Memory B cell (primary cell): Measurements from ENCODE around the gene MX2.
A peak's percentile ranks its signal among the peaks of the same experiment; 100 is the strongest.
"Not testable (repeated sequence)": the region's sequence is repeated elsewhere in the genome, so short reads cannot be mapped to it uniquely, and the experiment has no call there.

ENCODE experiments used
- ATAC-seq: fragments of 150-1000 bp; cut with Tn5 transposase; 2 replicates; pipeline ENCODE4 v1.10.0; 2021; ENCODE audit warnings: low read depth, mild to moderate bottlenecking, moderate library complexity
- DNase-seq, 2 donors: peaks; one replicate each; pipeline ENCODE4 v3.0.0; 2022; ENCODE audit warnings: low spot score in 2 of 2
- H3K27ac Mint-ChIP-seq: one replicate; pipeline ENCODE4 v1.8.0; 2022; ENCODE audit warnings: mild to moderate bottlenecking, moderate library complexity, mixed read lengths
- H3K27me3 Mint-ChIP-seq: one replicate; pipeline ENCODE4 v1.8.0; 2022; ENCODE audit warnings: mixed read lengths
- H3K36me3 Mint-ChIP-seq: one replicate; pipeline ENCODE4 v1.8.0; 2022; ENCODE audit warnings: mild to moderate bottlenecking, mixed read lengths
- H3K4me1 Mint-ChIP-seq: one replicate; pipeline ENCODE4 v1.8.0; 2022; ENCODE audit warnings: mixed read lengths
- H3K4me3 Mint-ChIP-seq: one replicate; pipeline ENCODE4 v1.8.0; 2022; ENCODE audit warnings: mild to moderate bottlenecking, moderate library complexity, mixed read lengths
- H3K9me3 Mint-ChIP-seq: one replicate; pipeline ENCODE4 v1.8.0; 2022; ENCODE audit warnings: mixed read lengths

MX2 gene

DNA sequence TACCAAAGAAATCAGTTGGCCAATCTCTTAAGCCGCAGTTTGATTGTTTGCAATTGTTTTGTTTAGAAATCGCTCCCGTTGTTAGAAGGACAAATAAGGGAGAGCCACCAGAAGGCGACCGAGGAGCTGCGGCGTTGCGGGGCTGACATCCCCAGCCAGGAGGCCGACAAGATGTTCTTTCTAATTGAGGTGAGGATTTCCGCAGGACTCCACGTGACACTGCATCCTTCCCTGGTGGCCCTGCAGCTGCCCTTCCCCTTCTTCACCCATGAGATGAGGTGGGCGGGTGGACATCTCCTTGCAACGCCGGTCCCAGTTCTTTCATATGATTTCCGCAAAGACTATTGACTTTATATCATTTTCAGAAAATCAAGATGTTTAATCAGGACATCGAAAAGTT, 37.0 kb downstream of the MX2 start:
- Mint-ChIP-seq H3K27ac (no peak overlapping the region), H3K27me3 (no peaks in the 10 kb centered on the region), H3K36me3 (peaks cover 63% of the 10 kb centered on the region), H3K9me3 (no peaks in the 10 kb centered on the region), H3K4me3 (no peak overlapping the region), H3K4me1 (peaks cover 21% of the 10 kb centered on the region)
- ATAC-seq, result no peak
- DNase-seq, result no peak

DNA sequence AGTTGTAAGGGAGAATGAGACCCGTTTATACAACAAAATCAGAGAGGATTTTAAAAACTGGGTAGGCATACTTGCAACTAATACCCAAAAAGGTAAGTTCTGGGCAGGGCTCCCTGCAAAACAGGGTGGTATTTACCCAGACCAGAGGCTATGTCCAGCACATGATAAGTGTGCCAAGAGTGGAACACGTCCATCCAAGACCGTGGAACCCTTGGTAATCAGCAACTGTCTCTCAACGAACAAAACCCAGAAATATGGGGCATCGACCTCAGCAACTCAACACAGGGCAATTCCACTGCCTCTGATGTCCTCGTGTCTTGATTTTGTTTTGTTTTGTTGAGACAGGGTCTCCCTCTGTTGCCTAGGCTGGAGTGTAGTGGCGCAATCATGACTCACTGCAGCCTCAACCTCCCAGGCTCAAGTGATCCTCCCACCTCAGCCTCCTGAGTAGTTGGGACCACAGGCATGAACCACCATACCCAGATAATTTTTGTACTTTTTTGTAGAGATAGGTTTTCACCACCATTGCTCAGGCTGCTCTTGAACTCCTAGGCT, 37.5 kb downstream of the MX2 start:
- peaks cover 19% of the 10 kb centered on the region for H3K4me1 Mint-ChIP-seq
- H3K27ac Mint-ChIP-seq, result no peak overlapping the region
- H3K36me3 Mint-ChIP-seq, result peaks cover 61% of the 10 kb centered on the region
- ATAC-seq, result no peak
- H3K27me3 Mint-ChIP-seq, result no peaks in the 10 kb centered on the region
- no peak for DNase-seq
- H3K9me3 Mint-ChIP-seq, result no peaks in the 10 kb centered on the region
- H3K4me3 Mint-ChIP-seq, result no peak overlapping the region

DNA sequence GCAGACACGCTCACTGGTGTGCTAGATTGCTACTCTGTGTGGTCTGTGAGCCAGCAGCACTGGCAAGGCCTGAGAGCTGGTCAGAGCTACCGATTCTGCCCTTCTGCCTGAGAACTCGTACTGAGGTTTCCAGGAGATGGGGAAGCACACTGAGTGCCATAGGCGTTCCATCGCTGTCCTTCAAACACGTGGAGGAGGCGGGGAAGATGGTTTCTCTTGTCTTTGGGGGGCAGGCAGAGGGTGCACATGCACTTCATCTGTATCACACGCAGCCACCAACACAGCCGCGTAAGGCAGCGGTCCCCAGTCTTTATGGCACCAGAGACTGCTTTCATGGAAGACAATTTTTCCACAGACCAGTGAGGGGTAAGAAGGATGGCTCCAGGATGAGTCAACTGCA, 40.4 kb downstream of the MX2 start:
- ATAC-seq, result no peak
- no peak for DNase-seq
- no peaks in the 10 kb centered on the region for H3K9me3 Mint-ChIP-seq
- H3K27ac Mint-ChIP-seq, result no peak overlapping the region
- peaks cover 5% of the 10 kb centered on the region for H3K4me1 Mint-ChIP-seq
- H3K36me3 Mint-ChIP-seq, result peaks cover 58% of the 10 kb centered on the region
- no peaks in the 10 kb centered on the region for H3K27me3 Mint-ChIP-seq
- no peak overlapping the region for H3K4me3 Mint-ChIP-seq

DNA sequence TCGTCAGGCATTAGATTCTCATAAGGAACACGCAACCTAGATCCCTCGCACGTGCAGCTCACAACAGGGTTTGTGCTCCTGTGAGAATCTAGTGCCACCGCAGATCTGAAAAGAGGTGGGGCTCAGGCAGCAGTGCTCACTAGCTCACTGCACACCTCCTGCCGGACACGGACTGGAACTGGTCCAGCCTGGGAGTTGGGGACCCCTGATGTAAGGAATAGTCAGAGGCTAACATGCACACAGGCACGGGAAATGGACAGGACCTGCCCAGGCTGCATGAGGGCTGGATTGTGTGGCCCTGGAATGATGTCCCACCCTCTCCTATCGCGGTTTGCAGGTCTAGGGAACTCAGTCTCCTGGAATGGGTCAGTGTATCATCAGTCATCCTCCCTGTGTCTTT, 41.0 kb downstream of the MX2 start:
- no peak overlapping the region for H3K4me3 Mint-ChIP-seq
- no peak for DNase-seq
- H3K27ac Mint-ChIP-seq, result peak overlapping the region; percentile 22
- H3K4me1 Mint-ChIP-seq, result no peaks in the 10 kb centered on the region
- peaks cover 59% of the 10 kb centered on the region for H3K36me3 Mint-ChIP-seq
- no peak for ATAC-seq
- no peaks in the 10 kb centered on the region for H3K9me3 Mint-ChIP-seq
- H3K27me3 Mint-ChIP-seq, result no peaks in the 10 kb centered on the region

DNA sequence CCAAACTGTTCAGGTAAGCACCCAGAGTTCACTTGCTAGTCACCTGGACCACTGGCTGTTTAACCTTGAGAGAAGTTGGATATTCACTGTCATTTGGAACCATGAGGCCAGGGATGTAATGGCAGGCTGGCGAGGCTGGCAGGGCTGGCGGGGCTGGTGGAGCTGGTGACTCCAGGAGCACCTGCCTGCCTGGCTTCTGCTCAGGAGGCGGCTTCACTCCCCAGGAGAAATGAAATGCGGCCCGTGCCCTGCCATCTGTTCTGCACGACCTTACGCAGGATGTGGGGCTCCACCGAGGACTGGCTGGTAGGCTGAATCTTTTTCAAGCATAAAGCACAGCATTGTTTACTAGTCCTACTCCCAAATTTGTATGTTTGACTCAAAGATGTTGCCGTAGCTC, 41.5 kb downstream of the MX2 start:
- no peaks in the 10 kb centered on the region for H3K9me3 Mint-ChIP-seq
- H3K27ac Mint-ChIP-seq, result peak overlapping the region; percentile 22
- H3K27me3 Mint-ChIP-seq, result no peaks in the 10 kb centered on the region
- DNase-seq (no peak), ATAC-seq (no peak)
- no peak overlapping the region for H3K4me3 Mint-ChIP-seq
- no peaks in the 10 kb centered on the region for H3K4me1 Mint-ChIP-seq
- H3K36me3 Mint-ChIP-seq, result peaks cover 62% of the 10 kb centered on the region

DNA sequence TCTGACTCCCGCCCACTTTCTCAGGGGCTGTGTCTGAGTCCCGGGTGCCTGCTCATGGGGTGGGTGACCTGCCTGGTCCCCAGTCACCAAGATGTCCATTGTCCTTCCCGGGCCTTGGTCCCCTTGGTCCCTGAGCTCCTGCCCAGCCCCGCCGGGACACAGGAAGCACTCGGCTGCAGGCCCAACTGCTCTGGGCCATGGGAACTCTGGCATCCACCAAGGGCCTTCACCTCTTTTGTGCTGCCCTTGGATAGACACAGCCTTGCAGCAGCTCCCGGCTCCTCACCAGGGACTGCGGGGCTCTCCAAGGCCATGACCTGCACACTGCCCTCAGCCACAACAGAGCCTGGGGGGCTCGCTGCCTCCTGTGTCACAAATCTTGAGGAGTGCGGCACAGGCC, 42.1 kb downstream of the MX2 start:
- H3K4me1 Mint-ChIP-seq, result no peaks in the 10 kb centered on the region
- ATAC-seq, result no peak
- H3K27ac Mint-ChIP-seq, result no peak overlapping the region
- DNase-seq, result no peak
- no peaks in the 10 kb centered on the region for H3K27me3 Mint-ChIP-seq
- no peak overlapping the region for H3K4me3 Mint-ChIP-seq
- peaks cover 62% of the 10 kb centered on the region for H3K36me3 Mint-ChIP-seq
- H3K9me3 Mint-ChIP-seq, result no peaks in the 10 kb centered on the region

DNA sequence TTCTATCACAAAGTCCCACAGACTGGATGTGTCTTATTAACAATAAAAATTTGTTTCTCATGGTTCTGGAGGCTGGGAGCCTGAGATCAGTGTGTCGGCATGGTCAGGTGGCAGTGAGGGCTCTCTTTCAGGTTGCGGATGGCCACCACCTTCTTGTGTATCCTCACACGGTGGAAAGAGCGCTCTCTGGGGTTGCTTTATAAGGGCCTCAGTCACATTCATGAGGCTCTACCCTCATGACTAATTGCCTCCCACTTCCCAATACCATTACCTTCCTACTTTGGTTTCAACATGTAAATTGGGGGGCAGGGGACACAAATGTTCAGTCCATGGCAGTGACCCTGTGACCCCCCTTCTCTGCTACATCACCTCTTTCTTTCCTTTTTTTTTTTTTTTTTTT, 43.5 kb downstream of the MX2 start:
- DNase-seq (no peak), ATAC-seq (no peak)
- no peak overlapping the region for H3K4me3 Mint-ChIP-seq
- no peaks in the 10 kb centered on the region for H3K4me1 Mint-ChIP-seq
- H3K9me3 Mint-ChIP-seq, result peaks cover under 1% of the 10 kb centered on the region
- no peaks in the 10 kb centered on the region for H3K27me3 Mint-ChIP-seq
- H3K36me3 Mint-ChIP-seq, result peaks cover 62% of the 10 kb centered on the region
- no peak overlapping the region for H3K27ac Mint-ChIP-seq

DNA sequence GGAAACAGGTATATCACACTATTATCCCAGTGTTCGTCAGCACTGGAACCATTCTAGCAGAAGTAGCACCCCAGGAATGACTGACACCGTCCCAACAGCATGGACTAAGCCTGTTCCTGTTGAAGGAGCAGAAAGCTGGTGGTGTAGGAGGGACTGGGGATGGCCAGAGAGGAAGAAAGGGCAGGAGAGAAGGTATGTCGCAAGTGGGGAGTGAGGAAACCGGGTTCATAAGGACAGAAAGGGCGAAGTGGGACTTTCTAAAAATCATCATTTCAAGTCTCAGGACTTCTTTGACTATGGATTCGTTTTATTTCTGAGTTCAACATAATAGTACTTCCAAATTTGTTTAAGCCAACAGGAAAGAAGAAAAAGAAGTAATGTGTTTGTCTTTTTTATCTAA, 44.5 kb downstream of the MX2 start:
- ATAC-seq (no peak), DNase-seq (no peak)
- Mint-ChIP-seq H3K9me3 (peaks cover 5% of the 10 kb centered on the region), H3K4me1 (peaks cover 3% of the 10 kb centered on the region), H3K36me3 (peaks cover 64% of the 10 kb centered on the region), H3K4me3 (no peak overlapping the region), H3K27ac (no peak overlapping the region), H3K27me3 (no peaks in the 10 kb centered on the region)

DNA sequence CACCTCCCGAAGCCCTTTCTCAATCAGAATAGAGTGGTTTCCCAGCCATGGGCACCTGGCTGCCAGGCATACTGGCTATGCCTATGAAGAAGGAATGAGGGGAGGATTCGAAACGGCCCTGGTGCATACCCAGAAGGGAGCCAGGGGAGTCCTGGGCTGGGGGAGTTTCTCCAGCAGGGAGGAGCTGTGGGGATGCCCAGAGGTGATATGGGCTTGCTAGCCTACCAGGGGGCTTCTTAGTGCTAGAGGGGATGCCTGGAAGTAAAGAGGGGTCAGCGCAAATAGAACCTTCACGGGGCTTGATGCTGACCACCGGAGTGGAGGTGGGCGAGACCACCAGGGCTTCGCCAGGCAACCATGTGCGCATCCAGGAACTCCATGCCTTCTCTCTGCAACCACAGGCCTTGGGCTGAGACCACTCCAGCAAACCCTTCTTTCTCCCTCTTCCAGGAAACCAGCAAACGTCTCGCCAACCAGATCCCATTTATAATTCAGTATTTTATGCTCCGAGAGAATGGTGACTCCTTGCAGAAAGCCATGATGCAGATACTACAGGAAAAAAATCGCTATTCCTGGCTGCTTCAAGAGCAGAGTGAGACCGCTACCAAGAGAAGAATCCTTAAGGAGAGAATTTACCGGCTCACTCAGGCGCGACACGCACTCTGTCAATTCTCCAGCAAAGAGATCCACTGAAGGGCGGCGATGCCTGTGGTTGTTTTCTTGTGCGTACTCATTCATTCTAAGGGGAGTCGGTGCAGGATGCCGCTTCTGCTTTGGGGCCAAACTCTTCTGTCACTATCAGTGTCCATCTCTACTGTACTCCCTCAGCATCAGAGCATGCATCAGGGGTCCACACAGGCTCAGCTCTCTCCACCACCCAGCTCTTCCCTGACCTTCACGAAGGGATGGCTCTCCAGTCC, 46.0 kb downstream of the MX2 start:
- Mint-ChIP-seq H3K4me3 (no peak overlapping the region), H3K27ac (no peak overlapping the region), H3K9me3 (peaks cover 8% of the 10 kb centered on the region), H3K36me3 (peaks cover 59% of the 10 kb centered on the region), H3K27me3 (no peaks in the 10 kb centered on the region), H3K4me1 (peaks cover 5% of the 10 kb centered on the region)
- ATAC-seq (no peak), DNase-seq (no peak)

DNA sequence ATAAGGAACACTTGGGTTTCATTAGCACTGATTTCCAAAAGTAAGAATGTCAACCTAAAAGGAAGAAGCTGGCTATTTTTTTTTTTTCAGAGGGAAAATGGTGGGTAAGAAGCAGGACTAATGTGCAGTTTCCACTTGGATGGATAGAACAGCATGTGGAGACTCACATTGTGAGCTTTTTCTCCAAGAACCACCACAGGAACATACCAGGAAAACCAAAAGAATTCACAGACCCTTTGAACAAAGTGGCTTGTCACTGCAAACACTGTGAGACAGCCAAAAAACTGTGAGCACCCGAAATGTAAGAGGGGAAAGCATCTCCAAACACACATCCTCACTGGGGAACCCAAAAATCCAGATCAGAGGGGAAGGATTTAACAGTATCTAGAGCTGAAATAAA, 48.5 kb downstream of the MX2 start:
- Mint-ChIP-seq H3K27ac (no peak overlapping the region), H3K36me3 (peaks cover 50% of the 10 kb centered on the region), H3K9me3 (peaks cover 16% of the 10 kb centered on the region), H3K27me3 (no peaks in the 10 kb centered on the region), H3K4me3 (no peak overlapping the region), H3K4me1 (peaks cover 5% of the 10 kb centered on the region)
- DNase-seq (no peak), ATAC-seq (no peak)

DNA sequence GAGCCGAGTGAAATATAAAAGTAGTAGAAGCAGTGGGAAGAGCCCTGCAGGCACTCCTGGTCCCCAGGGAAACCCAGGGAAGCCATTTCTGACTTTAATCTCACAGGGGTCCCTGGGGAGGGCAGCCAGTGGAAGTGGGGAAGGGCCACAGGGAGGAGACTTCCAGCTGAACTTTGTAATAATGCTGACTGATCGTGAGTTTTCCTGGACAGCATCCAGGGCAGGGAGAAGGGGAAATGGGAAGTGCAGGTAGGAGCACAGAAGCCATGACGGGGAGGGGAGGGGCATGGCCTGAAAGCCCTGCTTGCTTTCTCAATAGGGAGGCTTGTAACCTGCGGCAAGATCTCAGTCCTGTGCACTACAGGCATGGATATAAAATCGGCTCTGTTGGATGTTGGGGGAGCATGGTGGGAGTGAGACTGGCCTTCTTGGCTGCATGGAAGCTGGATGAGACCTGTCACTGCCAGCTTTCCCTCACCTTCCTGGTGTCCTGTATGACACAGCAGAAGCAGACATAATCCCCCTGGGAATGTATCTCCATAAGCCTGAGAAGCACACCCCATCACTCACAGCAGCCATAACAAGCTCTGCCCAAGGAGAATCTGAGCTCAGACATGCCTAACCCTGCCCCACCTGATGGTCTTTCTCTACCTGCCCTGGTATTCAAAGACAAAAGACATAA, 49.1 kb downstream of the MX2 start:
- peaks cover 50% of the 10 kb centered on the region for H3K36me3 Mint-ChIP-seq
- peaks cover 5% of the 10 kb centered on the region for H3K4me1 Mint-ChIP-seq
- H3K9me3 Mint-ChIP-seq, result peaks cover 17% of the 10 kb centered on the region
- DNase-seq (no peak), ATAC-seq (no peak)
- H3K27me3 Mint-ChIP-seq, result no peaks in the 10 kb centered on the region
- no peak overlapping the region for H3K4me3 Mint-ChIP-seq
- H3K27ac Mint-ChIP-seq, result no peak overlapping the region

DNA sequence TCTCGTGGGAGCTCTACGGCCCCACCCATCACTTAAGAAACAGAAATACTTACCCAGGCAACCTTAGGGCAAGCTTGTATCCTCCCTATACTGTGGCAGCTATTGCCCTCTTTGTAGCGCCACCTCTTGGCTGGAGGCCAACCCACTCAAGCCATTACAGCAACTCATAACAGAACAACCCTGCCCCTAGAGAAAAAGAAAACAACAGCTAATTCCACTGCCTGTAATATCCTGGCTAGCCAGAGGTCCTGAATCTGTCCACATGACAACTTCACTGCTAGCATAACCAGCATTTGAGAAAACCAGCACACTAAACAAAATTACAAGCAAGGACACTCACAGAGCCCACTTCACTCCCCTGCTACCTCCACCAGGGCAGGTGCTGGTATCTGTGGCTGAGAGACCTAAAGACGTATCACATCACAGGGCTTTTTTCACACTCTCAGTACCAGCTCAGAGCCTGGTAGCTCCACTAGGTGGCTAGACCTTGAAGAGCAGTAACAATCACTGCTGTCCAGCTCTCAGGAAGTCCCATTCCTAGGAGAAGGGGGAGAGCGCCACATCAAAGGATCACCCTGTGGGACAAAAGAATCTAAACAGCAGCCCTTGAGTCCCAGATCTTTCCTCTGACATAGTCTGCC, 49.7 kb downstream of the MX2 start:
- Mint-ChIP-seq H3K9me3 (peaks cover 19% of the 10 kb centered on the region), H3K4me1 (peaks cover 5% of the 10 kb centered on the region), H3K36me3 (peaks cover 44% of the 10 kb centered on the region), H3K27me3 (no peaks in the 10 kb centered on the region), H3K27ac (no peak overlapping the region), H3K4me3 (no peak overlapping the region)
- ATAC-seq, result peak; percentile 56
- no peak for DNase-seq

DNA sequence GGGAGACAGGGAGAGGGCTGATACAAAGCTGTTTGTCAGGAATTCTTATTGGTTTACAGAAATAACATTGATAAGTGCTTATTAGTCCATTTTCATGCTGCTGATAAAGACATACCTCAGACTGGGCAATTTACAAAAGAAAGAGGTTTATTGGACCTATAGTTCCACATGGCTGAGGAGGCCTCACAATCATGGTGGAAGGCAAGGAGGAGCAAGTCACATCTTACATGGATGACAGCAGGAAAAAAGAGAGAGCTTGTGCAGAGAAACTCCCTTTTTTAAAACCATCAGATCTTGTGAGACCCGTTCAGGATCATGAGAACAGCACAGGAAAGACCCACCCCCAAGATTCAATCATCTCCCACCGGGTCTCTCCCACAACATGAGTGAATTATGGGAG, 55.7 kb downstream of the MX2 start:
- H3K4me3 Mint-ChIP-seq, DNase-seq, ATAC-seq, H3K36me3 Mint-ChIP-seq, H3K27me3 Mint-ChIP-seq: not testable (repeated sequence)
- Mint-ChIP-seq H3K27ac (peak overlapping the region; percentile 25), H3K4me1 (peaks cover 17% of the 10 kb centered on the region), H3K9me3 (peaks cover 17% of the 10 kb centered on the region)

DNA sequence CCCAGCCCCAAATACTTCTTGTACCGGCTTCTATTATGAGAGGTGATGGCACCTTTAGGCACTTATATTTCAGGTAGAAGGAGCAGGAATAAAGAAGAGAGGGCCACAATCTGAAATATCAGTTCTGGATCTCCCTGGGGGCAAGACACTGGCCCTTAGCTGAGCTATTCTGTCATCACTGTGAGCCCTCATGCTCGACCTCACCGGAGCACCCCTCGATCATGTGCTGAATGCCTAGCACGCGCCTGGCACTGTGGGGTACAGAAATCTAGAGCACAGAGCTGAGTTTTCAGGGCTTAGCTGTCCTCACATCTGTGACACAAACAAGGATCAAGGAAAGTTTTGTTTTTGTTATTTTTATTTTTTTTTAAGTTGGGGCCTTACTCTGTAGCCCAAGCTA, 56.6 kb downstream of the MX2 start:
- Mint-ChIP-seq H3K4me3 (no peak overlapping the region), H3K36me3 (no peaks in the 10 kb centered on the region), H3K27me3 (no peaks in the 10 kb centered on the region), H3K27ac (peak overlapping the region; percentile 60), H3K4me1 (peaks cover 24% of the 10 kb centered on the region), H3K9me3 (peaks cover 16% of the 10 kb centered on the region)
- no peak for DNase-seq
- ATAC-seq, result no peak
